ENCODE measurements around the gene SRSF10. TPM values are rescaled to one million over a fixed set of nuclear protein-coding genes. Genes with fewer than 3 reads are reported as not detected.

SRSF10 gene
- 56.0 and 102 TPM in 2 replicates for total RNA-seq

DNA sequence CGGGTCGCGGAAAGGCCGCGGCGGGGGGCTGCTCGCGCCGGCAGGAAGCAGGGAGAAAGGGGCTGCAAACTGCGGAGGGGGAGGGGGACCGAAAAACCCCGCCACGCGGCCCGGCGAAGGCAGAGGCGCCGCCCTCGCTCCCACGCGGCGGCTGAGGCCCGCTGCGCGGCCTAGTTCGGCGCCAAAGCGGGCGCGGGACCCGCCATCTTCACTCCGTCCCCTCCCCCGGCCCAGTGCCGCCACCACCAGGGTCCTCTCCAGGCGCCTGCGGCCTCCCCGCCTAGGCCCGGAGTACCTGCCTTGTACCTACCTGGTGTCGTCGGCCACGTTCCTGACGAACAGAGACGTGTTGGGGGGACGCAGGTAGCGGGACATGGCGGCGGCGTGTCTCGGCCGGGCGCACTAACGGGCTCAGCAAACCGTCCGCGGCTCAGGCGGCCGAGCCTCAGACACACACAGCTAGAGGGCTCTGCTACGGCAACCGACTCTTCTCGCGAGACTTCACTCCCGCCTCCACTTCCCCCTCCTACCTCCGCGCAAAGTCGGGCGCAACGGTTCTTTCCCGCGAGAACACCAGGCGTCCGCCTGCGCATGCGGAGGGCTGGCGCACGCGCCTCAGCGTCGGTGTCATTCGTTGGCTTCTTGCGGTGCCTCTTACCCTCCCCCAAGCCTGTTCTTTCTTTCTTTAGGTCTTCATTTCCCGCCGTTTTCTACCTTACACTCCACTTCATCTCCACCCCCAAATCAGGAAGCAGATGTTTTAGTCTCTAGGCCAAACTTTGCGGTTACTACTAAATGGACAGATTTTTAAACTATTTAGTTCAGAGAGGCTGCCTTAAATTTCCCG, at the start of gene SRSF10:
Gene SRSF10, minus strand, starts transcription at position 447 of the 847 bp plus-strand sequence. Its CDS starts 72 bp downstream, at position 375.

DNA sequence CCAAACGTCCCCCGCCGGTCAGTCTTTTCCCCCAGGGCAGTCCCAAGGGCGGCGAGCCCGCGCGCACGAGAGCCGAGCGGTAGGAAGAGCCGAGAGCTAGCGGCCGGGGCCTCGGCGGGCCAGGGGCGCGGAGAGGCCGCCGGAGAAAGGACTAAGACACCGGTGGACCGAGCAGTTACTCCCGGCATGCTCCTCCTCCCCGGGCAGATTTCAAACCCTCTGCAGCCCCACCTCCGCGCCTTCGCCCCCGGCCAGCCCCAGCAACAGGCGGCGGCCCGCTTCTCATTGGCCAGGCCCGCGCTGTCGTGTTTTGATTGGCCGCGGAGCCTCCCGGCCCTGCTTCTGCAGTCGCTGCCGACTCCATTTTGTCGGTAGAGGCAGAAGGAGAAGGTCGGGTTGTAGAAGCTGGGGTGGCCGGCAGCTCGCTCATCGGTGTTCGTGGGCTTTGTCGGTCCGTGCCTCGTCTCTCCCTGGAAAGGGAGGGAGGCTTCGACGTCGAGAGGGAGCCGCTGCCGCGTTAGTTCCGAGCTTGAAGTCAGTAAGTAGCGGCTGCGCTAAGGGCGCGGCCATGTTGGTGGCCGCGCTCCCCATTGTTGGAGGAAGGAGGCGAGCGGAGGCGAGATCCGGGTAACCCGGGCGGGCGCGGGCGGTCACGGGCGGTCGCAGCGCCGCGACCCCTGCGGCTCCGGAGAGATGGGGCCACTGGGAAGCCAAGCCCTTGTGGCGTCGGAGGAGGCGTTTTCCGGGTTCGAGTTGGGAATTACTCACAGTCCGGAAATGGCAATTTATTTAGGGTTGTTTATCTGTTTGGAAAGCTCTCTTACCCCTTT, 20.5 kb downstream of the SRSF10 start, which contains the start of gene PNRC2:
Gene PNRC2, plus strand, starts transcription at position 368 of the 830 bp plus-strand sequence. CDS start 1,630 bp downstream, outside the sequence.

Other genes with a start within 250 kb of the SRSF10 start
- 23.2 and 32.3 TPM in 2 replicates for gene ELOA, start 236.9 kb downstream of the SRSF10 start, total RNA-seq
- gene PITHD1, start 201.9 kb downstream of the SRSF10 start, total RNA-seq, result 55.0 and 57.1 TPM in 2 replicates
- gene LYPLA2, start 189.2 kb downstream of the SRSF10 start, total RNA-seq, result 33.2 and 53.1 TPM in 2 replicates
- gene GALE, start 179.6 kb downstream of the SRSF10 start, total RNA-seq, result 46.5 and 68.0 TPM in 2 replicates
- gene HMGCL, start 154.9 kb downstream of the SRSF10 start, total RNA-seq, result 45.8 and 51.3 TPM in 2 replicates
- 12.6 and 21.0 TPM in 2 replicates for gene FUCA1, start 112.0 kb downstream of the SRSF10 start, total RNA-seq
- gene CNR2, start 67.0 kb downstream of the SRSF10 start, total RNA-seq, result not detected in 2 replicates
- gene PNRC2, start 20.5 kb downstream of the SRSF10 start, total RNA-seq, result 102 and 126 TPM in 2 replicates
- 0.34 and 0.85 TPM in 2 replicates for gene MYOM3, start 131.8 kb upstream of the SRSF10 start, total RNA-seq
- gene IL22RA1, start 162.8 kb upstream of the SRSF10 start, total RNA-seq, result 0.34 and 2.7 TPM in 2 replicates
- 5.8 and 9.6 TPM in 2 replicates for gene IFNLR1, start 207.0 kb upstream of the SRSF10 start, total RNA-seq